ENCODE measurements around the gene CASP8.

Gene CASP8

GRCh38 chr2:201258666-201259615 lies 1.4 kb upstream of the CASP8 start:
- Histone ChIP-seq H3K36me3 (ENCODE audit: control insufficient read depth, insufficient read depth, low read length) (no peaks in the 10 kb centered on the region), H3K4me1 (ENCODE audit: control insufficient read depth, insufficient read depth, low read length) (peaks cover 2% of the 10 kb centered on the region; the same call in 1 of the 2 replicates), H3K27ac (ENCODE audit: low read length) (no peak overlapping the region), H3K27me3 (ENCODE audit: control insufficient read depth, insufficient read depth, low read length) (no peaks in the 10 kb centered on the region), H3K9me3 (ENCODE audit: control insufficient read depth, insufficient read depth, low read length) (no peaks in the 10 kb centered on the region), H3K4me3 (ENCODE audit: low read length) (no peak overlapping the region; the same call in 1 of the 2 replicates)
- WGBS (ENCODE audit: insufficient coverage, insufficient read length) = no CpG with 5 or more reads among the region's 15 CpGs
- no peak for DNase-seq (ENCODE audit: low read depth, low spot score)

- DNase-seq (ENCODE audit: low read depth, low spot score) = no peak
- no CpG with 5 or more reads among the region's 9 CpGs for WGBS (ENCODE audit: insufficient coverage, insufficient read length)
- no peak overlapping the region for H3K4me3 ChIP-seq (ENCODE audit: low read length)
- no peak overlapping the region for H3K27ac ChIP-seq (ENCODE audit: low read length)
- H3K27me3 ChIP-seq (ENCODE audit: control insufficient read depth, insufficient read depth, low read length) = no peaks in the 10 kb centered on the region
- peaks cover 2% of the 10 kb centered on the region; the same call in 1 of the 2 replicates for H3K4me1 ChIP-seq (ENCODE audit: control insufficient read depth, insufficient read depth, low read length)
- no peaks in the 10 kb centered on the region for H3K9me3 ChIP-seq (ENCODE audit: control insufficient read depth, insufficient read depth, low read length)
- H3K36me3 ChIP-seq (ENCODE audit: control insufficient read depth, insufficient read depth, low read length) = no peaks in the 10 kb centered on the region
These were observed 1.1 kb downstream of the CASP8 start for GRCh38 chr2:201261471-201261870.

GRCh38 chr2:201261906-201262305 lies 1.6 kb downstream of the CASP8 start:
- H3K4me3 ChIP-seq (ENCODE audit: low read length) = no peak overlapping the region
- no CpG with 5 or more reads among the region's 2 CpGs for WGBS (ENCODE audit: insufficient coverage, insufficient read length)
- H3K27ac ChIP-seq (ENCODE audit: low read length) = no peak overlapping the region

GRCh38 chr2:201262718-201263117 lies 2.4 kb downstream of the CASP8 start:
- Histone ChIP-seq H3K27me3 (ENCODE audit: control insufficient read depth, insufficient read depth, low read length) (no peaks in the 10 kb centered on the region), H3K36me3 (ENCODE audit: control insufficient read depth, insufficient read depth, low read length) (no peaks in the 10 kb centered on the region), H3K4me1 (ENCODE audit: control insufficient read depth, insufficient read depth, low read length) (no peaks in the 10 kb centered on the region), H3K9me3 (ENCODE audit: control insufficient read depth, insufficient read depth, low read length) (no peaks in the 10 kb centered on the region), H3K4me3 (ENCODE audit: low read length) (no peak overlapping the region), H3K27ac (ENCODE audit: low read length) (no peak overlapping the region)
- DNase-seq (ENCODE audit: low read depth, low spot score) = no peak
- no CpG with 5 or more reads among the region's 6 CpGs for WGBS (ENCODE audit: insufficient coverage, insufficient read length)

More at GRCh38 chr2:201261906-201262305, 1.6 kb downstream of the CASP8 start:
- H3K4me1 ChIP-seq (ENCODE audit: control insufficient read depth, insufficient read depth, low read length) = peaks cover 2% of the 10 kb centered on the region; the same call in 1 of the 2 replicates
- DNase-seq (ENCODE audit: low read depth, low spot score) = no peak
- H3K27me3 ChIP-seq (ENCODE audit: control insufficient read depth, insufficient read depth, low read length) = no peaks in the 10 kb centered on the region
- no peaks in the 10 kb centered on the region for H3K9me3 ChIP-seq (ENCODE audit: control insufficient read depth, insufficient read depth, low read length)
- H3K36me3 ChIP-seq (ENCODE audit: control insufficient read depth, insufficient read depth, low read length) = no peaks in the 10 kb centered on the region

GRCh38 chr2:201263779-201264178 lies 3.4 kb downstream of the CASP8 start:
- Histone ChIP-seq H3K4me1 (ENCODE audit: control insufficient read depth, insufficient read depth, low read length) (no peaks in the 10 kb centered on the region), H3K9me3 (ENCODE audit: control insufficient read depth, insufficient read depth, low read length) (no peaks in the 10 kb centered on the region), H3K4me3 (ENCODE audit: low read length) (no peak overlapping the region), H3K27me3 (ENCODE audit: control insufficient read depth, insufficient read depth, low read length) (no peaks in the 10 kb centered on the region), H3K36me3 (ENCODE audit: control insufficient read depth, insufficient read depth, low read length) (no peaks in the 10 kb centered on the region), H3K27ac (ENCODE audit: low read length) (no peak overlapping the region)
- no CpG with 5 or more reads among the region's 2 CpGs for WGBS (ENCODE audit: insufficient coverage, insufficient read length)
- DNase-seq (ENCODE audit: low read depth, low spot score) = no peak

GRCh38 chr2:201264472-201265173 lies 4.3 kb downstream of the CASP8 start:
- no peak for DNase-seq (ENCODE audit: low read depth, low spot score)
- Histone ChIP-seq H3K27me3 (ENCODE audit: control insufficient read depth, insufficient read depth, low read length) (no peaks in the 10 kb centered on the region), H3K9me3 (ENCODE audit: control insufficient read depth, insufficient read depth, low read length) (no peaks in the 10 kb centered on the region), H3K36me3 (ENCODE audit: control insufficient read depth, insufficient read depth, low read length) (no peaks in the 10 kb centered on the region), H3K4me3 (ENCODE audit: low read length) (no peak overlapping the region), H3K27ac (ENCODE audit: low read length) (no peak overlapping the region), H3K4me1 (ENCODE audit: control insufficient read depth, insufficient read depth, low read length) (no peaks in the 10 kb centered on the region)
- no CpG with 5 or more reads among the region's 7 CpGs for WGBS (ENCODE audit: insufficient coverage, insufficient read length)

- Histone ChIP-seq H3K9me3 (ENCODE audit: control insufficient read depth, insufficient read depth, low read length) (no peaks in the 10 kb centered on the region), H3K4me1 (ENCODE audit: control insufficient read depth, insufficient read depth, low read length) (no peaks in the 10 kb centered on the region), H3K4me3 (ENCODE audit: low read length) (no peak overlapping the region), H3K36me3 (ENCODE audit: control insufficient read depth, insufficient read depth, low read length) (no peaks in the 10 kb centered on the region), H3K27ac (ENCODE audit: low read length) (no peak overlapping the region), H3K27me3 (ENCODE audit: control insufficient read depth, insufficient read depth, low read length) (no peaks in the 10 kb centered on the region)
- no peak for DNase-seq (ENCODE audit: low read depth, low spot score)
- no CpG with 5 or more reads among the region's 2 CpGs for WGBS (ENCODE audit: insufficient coverage, insufficient read length)
These were observed 6.3 kb downstream of the CASP8 start for GRCh38 chr2:201266629-201267028.

- Histone ChIP-seq H3K4me3 (ENCODE audit: low read length) (no peak overlapping the region), H3K27ac (ENCODE audit: low read length) (no peak overlapping the region), H3K36me3 (ENCODE audit: control insufficient read depth, insufficient read depth, low read length) (no peaks in the 10 kb centered on the region), H3K9me3 (ENCODE audit: control insufficient read depth, insufficient read depth, low read length) (no peaks in the 10 kb centered on the region), H3K4me1 (ENCODE audit: control insufficient read depth, insufficient read depth, low read length) (no peaks in the 10 kb centered on the region), H3K27me3 (ENCODE audit: control insufficient read depth, insufficient read depth, low read length) (no peaks in the 10 kb centered on the region)
- no peak for DNase-seq (ENCODE audit: low read depth, low spot score)
- WGBS (ENCODE audit: insufficient coverage, insufficient read length) = no CpG with 5 or more reads among the region's 12 CpGs
These were observed 7.1 kb downstream of the CASP8 start for GRCh38 chr2:201267278-201268030.

GRCh38 chr2:201269764-201270163 lies 9.4 kb downstream of the CASP8 start:
- Histone ChIP-seq H3K27me3 (ENCODE audit: control insufficient read depth, insufficient read depth, low read length) (no peaks in the 10 kb centered on the region), H3K36me3 (ENCODE audit: control insufficient read depth, insufficient read depth, low read length) (no peaks in the 10 kb centered on the region), H3K27ac (ENCODE audit: low read length) (no peak overlapping the region), H3K9me3 (ENCODE audit: control insufficient read depth, insufficient read depth, low read length) (no peaks in the 10 kb centered on the region), H3K4me3 (ENCODE audit: low read length) (no peak overlapping the region), H3K4me1 (ENCODE audit: control insufficient read depth, insufficient read depth, low read length) (no peaks in the 10 kb centered on the region)
- no peak for DNase-seq (ENCODE audit: low read depth, low spot score)
- WGBS (ENCODE audit: insufficient coverage, insufficient read length) = no CpG with 5 or more reads among the region's 2 CpGs

Data from iPS DF 6.9 (cell line).